SK-N-MC (cell line): ENCODE data around the gene TNNI3K.

Experiments used
- EZH2 ChIP-seq: fragments of 200-600 bp; sonication (generic); IDR thresholded peaks from one replicate; pipeline ENCODE4 v1.6.1; 2017; ENCODE audit warnings: antibody characterized with exemption
- FOXP2 ChIP-seq: optimal IDR thresholded peaks from 2 replicates; pipeline ENCODE3; 2011; ENCODE audit warnings: mild to moderate bottlenecking, moderate library complexity; ENCODE audit not compliant: insufficient read depth; ENCODE audit errors: extremely low read length, control extremely low read depth

- TF ChIP-seq FOXP2 (no peak), EZH2 (no peak)
Observed at GRCh38 chr1:74197255-74197654, 37.9 kb upstream of the TNNI3K start.
